Right lobe of liver (tissue), 6 donors: ENCODE measurements around the gene TBCD. TPM values are rescaled to one million over a fixed set of nuclear protein-coding genes. Genes with fewer than 3 reads are reported as not detected.
A peak's percentile ranks its signal among the peaks of the same experiment; 100 is the strongest.

Experiments used
- ATAC-seq, 4 donors: fragments of 200-7000 bp; cut with Tn5 transposase; one replicate each; pipeline ENCODE4 v1.9.1; 2020; ENCODE audit warnings: mild to moderate bottlenecking in 4 of 4, moderate library complexity in 4 of 4
- DNase-seq, 3 donors: peaks; one replicate each; pipeline ENCODE4 v3.0.0-alpha.2; 2020
- H3K27ac ChIP-seq, 3 donors: fragments of 200-600 bp; one replicate each; pipeline ENCODE4 v1.8.0; 2022
- H3K27me3 ChIP-seq, 2 donors: fragments of 200-600 bp; one replicate each; pipeline ENCODE4 v1.8.0; 2022
- H3K36me3 ChIP-seq, 4 donors: fragments of 200-600 bp; sonication (generic) in 1 of 4; one replicate each; pipeline versions ENCODE4 v1.5.1 to v1.8.0; 2017 to 2022; ENCODE audit warnings: control low read depth in 1 of 4
- H3K4me1 ChIP-seq, 4 donors: fragments of 200-600 bp; sonication (generic) in 1 of 4; one replicate each; pipeline versions ENCODE4 v1.5.1 to v1.8.0; 2017 to 2022; ENCODE audit warnings: control low read depth in 1 of 4
- H3K4me3 ChIP-seq, 3 donors: fragments of 200-600 bp; one replicate each; pipeline ENCODE4 v1.8.0; 2022
- H3K9me3 ChIP-seq, 4 donors: fragments of 200-600 bp; sonication (generic) in 1 of 4; one replicate each; pipeline versions ENCODE4 v1.5.1 to v1.8.0; 2017 to 2022; ENCODE audit warnings: control low read depth in 1 of 4
- CTCF ChIP-seq, 4 donors: fragments of 200-600 bp in 3 of 4; fragments of 450-650 bp in 1 of 4; IDR thresholded peaks; one replicate each; pipeline versions ENCODE4 v1.5.1 to v1.8.0; 2016 to 2022; ENCODE audit warnings: antibody characterized with exemption in 4 of 4, mild to moderate bottlenecking in 2 of 4
- POLR2A ChIP-seq: fragments of 450-650 bp; IDR thresholded peaks from one replicate; pipeline ENCODE4 v1.6.1; 2017; ENCODE audit warnings: antibody characterized with exemption, mild to moderate bottlenecking
- WGBS: methylation state at CpG from one replicate; pipeline ENCODE4 v1.1.6; 2018; ENCODE audit warnings: low coverage, low lambda C conversion rate; ENCODE audit not compliant: insufficient coverage; ENCODE audit errors: missing lambda C conversion rate; 5-methylcytosine and 5-hydroxymethylcytosine counted together
- intact Hi-C, 2 donors: fragments of 100-400 bp; cut with DNase I; formaldehyde crosslinking; loops; one replicate each; pipeline versions ENCODE4 v1.11.2 to v1.14.1; 2022
- total RNA-seq, 6 experiments: library from RNA; depleted of rRNA in 2 of 6; stranded (reverse); fragments of >200 nt in 2 of 6; fragmentation: NEBNext Ultra II Directional in 3 of 6; extraction: Animal tissue kit (Norgen Biotek cat#: 25700) in 3 of 6; gene quantifications; one replicate each; pipeline versions ENCODE4 v1.1.0 to v1.2.4, GENCODE V29; 2016 to 2023
- donor health status: DM: no; HTN: yes; CAD: no.
- donor health status: DM: no; HTN: no; CAD: no.
- donor health status: DM: no; HTN: no; CAD: no.
- donor health status: DM: no; HTN: yes; CAD: no.
- donor health status: DM: no; HTN: yes; CAD: no.

Gene TBCD
- total RNA-seq, 6 experiments from 2014 or later: 28.0 to 55.7 (median 41.3) TPM

GRCh38 chr17:82970818-82971590 is 219.1 kb downstream of the TBCD start:
- 89% methylated on average over 3 of the region's 46 CpGs for WGBS
- DNase-seq: peak in 1 of 3 donors; percentile 45

GRCh38 chr17:82972836-82973372 is 221.0 kb downstream of the TBCD start:
- no peak overlapping the region for H3K4me3 ChIP-seq
- no peak for TF ChIP-seq POLR2A
- TF ChIP-seq CTCF (IDR thresholded peaks at IDR 0.05): no peak
- H3K27me3 ChIP-seq: no peaks in the 10 kb centered on the region
- ATAC-seq (peak in 1 of 4 donors; percentile 18), DNase-seq (peak in 1 of 3 donors; percentile 34)
- intact Hi-C loops: no loop called here
- H3K27ac ChIP-seq: no peak overlapping the region
- no peaks in the 10 kb centered on the region for H3K36me3 ChIP-seq
- no peaks in the 10 kb centered on the region for H3K9me3 ChIP-seq
- no peaks in the 10 kb centered on the region for H3K4me1 ChIP-seq
- 61% methylated on average over 6 of the region's 17 CpGs for WGBS

More at GRCh38 chr17:82970818-82971590, 219.1 kb downstream of the TBCD start:
- H3K36me3 ChIP-seq: no peaks in the 10 kb centered on the region
- TF ChIP-seq POLR2A (no peak), CTCF (IDR thresholded peaks at IDR 0.05) (no peak)
- H3K4me1 ChIP-seq: no peaks in the 10 kb centered on the region
- peak in 1 of 4 donors; percentile 31 for ATAC-seq
- intact Hi-C loops: no loop called here
- no peak overlapping the region for H3K27ac ChIP-seq
- no peak overlapping the region for H3K4me3 ChIP-seq
- H3K9me3 ChIP-seq: no peaks in the 10 kb centered on the region
- H3K27me3 ChIP-seq: no peaks in the 10 kb centered on the region

- ATAC-seq (peak in 1 of 4 donors; percentile 33), DNase-seq (peak in 1 of 3 donors; percentile 46)
- intact Hi-C loops: no loop called here
- H3K4me1 ChIP-seq: no peaks in the 10 kb centered on the region
- no peaks in the 10 kb centered on the region for H3K9me3 ChIP-seq
- no peak overlapping the region for H3K4me3 ChIP-seq
- no peaks in the 10 kb centered on the region for H3K36me3 ChIP-seq
- TF ChIP-seq POLR2A: no peak
- no peak for TF ChIP-seq CTCF (IDR thresholded peaks at IDR 0.05)
- WGBS: 93% methylated on average over 4 of the region's 31 CpGs
- H3K27me3 ChIP-seq: no peaks in the 10 kb centered on the region
- no peak overlapping the region for H3K27ac ChIP-seq
Observed at GRCh38 chr17:82973456-82974135, 221.7 kb downstream of the TBCD start.

- intact Hi-C loops: no loop called here
- Histone ChIP-seq H3K36me3 (no peaks in the 10 kb centered on the region), H3K9me3 (no peaks in the 10 kb centered on the region), H3K4me1 (no peaks in the 10 kb centered on the region), H3K27me3 (no peaks in the 10 kb centered on the region), H3K4me3 (no peak overlapping the region), H3K27ac (no peak overlapping the region)
- no peak for TF ChIP-seq POLR2A
- TF ChIP-seq CTCF (IDR thresholded peaks at IDR 0.05): no peak
- DNase-seq: peak in 1 of 3 donors; percentile 44
- no CpG with 5 or more reads among the region's 28 CpGs for WGBS
- ATAC-seq: peak in 1 of 4 donors; percentile 24
Observed at GRCh38 chr17:82974136-82974952, 222.5 kb downstream of the TBCD start.
